ENCODE results near the gene HNF1A.
"Not testable (repeated sequence)": the region's sequence is repeated elsewhere in the genome, so short reads cannot be mapped to it uniquely, and the experiment has no call there.

HNF1A gene, protein sequence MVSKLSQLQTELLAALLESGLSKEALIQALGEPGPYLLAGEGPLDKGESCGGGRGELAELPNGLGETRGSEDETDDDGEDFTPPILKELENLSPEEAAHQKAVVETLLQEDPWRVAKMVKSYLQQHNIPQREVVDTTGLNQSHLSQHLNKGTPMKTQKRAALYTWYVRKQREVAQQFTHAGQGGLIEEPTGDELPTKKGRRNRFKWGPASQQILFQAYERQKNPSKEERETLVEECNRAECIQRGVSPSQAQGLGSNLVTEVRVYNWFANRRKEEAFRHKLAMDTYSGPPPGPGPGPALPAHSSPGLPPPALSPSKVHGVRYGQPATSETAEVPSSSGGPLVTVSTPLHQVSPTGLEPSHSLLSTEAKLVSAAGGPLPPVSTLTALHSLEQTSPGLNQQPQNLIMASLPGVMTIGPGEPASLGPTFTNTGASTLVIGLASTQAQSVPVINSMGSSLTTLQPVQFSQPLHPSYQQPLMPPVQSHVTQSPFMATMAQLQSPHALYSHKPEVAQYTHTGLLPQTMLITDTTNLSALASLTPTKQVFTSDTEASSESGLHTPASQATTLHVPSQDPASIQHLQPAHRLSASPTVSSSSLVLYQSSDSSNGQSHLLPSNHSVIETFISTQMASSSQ

DNA sequence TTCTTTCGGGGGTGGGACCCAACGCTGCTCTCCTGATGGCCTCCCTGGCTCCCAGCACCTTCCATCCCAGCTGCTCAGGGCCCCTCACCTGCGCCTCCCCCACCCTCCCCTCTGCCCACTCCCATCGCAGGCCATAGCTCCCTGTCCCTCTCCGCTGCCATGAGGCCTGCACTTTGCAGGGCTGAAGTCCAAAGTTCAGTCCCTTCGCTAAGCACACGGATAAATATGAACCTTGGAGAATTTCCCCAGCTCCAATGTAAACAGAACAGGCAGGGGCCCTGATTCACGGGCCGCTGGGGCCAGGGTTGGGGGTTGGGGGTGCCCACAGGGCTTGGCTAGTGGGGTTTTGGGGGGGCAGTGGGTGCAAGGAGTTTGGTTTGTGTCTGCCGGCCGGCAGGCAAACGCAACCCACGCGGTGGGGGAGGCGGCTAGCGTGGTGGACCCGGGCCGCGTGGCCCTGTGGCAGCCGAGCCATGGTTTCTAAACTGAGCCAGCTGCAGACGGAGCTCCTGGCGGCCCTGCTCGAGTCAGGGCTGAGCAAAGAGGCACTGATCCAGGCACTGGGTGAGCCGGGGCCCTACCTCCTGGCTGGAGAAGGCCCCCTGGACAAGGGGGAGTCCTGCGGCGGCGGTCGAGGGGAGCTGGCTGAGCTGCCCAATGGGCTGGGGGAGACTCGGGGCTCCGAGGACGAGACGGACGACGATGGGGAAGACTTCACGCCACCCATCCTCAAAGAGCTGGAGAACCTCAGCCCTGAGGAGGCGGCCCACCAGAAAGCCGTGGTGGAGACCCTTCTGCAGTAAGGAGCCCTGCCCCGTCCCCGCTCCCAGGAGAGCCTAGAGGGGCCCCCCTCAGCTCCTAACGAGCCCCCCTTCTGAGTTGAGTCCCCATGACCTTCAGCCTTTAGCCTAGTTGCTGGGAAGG, at the start of gene HNF1A:
Gene HNF1A (plus strand): TSS at position 248 of the 924 bp plus-strand sequence. CDS start 226 bp downstream, at position 474.
- no peak for DNase-seq

DNA sequence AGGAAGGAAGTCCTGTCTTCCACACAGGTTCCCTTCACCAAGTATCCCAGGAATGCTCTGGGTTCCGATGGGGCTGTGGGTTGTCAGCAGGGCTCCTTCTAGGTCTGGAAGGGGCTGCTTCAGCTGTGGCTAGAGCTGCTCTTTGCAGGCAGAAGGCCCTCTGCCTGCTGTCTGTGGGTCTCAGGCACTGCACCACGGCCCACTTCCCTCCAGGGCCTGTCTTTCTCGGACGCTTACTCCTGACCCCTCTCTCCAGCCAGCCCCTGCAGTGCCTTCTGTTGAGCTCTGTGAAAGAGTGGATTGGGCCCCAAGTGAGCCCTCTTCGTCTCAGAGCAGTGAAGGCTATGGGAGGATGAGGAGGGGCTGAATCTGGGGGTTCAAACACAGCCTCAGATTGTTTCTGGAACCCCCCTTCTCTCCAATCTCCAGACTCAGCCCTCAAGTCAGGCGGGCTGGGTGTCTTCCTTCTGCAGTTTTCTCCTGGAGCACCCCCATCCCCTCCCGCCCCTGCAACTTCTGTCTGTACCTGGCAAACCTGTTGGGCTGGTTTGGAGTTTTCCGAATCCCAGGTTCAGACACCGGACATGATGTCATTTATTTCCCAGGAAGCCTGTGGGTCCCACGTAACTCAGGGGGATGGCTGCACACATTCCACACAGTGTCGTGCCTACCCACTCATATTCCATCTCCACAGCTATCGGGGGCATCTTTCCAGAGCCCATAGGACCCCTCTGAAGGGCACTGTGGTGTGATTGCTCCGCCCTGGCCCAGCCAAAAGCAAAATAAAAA, 49.3 kb upstream of the HNF1A start:
- DNase-seq: no peak

DNA sequence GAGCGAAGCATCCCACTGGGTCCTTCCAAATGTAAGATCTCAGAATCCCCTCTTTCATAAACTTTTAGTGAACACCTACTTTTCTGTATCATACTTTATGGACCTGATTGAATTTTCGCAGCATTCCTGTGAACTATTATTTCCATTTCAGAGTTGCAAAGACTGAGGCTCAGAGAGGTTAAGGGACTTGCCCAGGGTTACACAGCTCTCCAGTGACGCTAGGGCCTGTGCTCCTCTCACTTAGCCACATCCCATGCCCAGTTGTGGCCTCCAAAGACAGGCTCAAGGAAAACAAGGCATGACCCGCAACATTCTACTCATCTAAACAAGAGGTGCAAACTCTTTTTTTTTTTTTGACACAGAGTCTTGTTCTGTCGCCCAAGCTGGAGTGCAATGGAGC, 48.3 kb upstream of the HNF1A start:
- DNase-seq: no peak

DNA sequence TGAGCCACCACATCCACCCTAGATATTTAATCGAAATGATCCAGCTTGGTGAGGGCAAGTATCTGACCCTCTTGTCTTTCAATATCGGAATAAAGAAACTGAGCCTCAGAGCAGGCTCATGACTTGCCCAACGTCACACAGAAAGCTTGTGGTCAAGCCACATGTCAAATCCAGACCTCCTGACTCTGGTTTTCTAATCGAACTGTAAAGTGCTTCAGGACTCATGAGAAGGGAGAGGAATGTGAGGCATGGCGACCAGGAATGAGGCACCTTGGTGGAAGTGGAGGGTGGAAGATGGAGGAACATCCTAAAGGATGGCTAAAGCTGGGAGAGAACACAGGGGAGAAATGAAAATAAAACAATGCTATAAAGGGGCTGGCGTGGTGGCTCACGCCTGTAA, 46.3 kb upstream of the HNF1A start:
- no peak for DNase-seq

DNA sequence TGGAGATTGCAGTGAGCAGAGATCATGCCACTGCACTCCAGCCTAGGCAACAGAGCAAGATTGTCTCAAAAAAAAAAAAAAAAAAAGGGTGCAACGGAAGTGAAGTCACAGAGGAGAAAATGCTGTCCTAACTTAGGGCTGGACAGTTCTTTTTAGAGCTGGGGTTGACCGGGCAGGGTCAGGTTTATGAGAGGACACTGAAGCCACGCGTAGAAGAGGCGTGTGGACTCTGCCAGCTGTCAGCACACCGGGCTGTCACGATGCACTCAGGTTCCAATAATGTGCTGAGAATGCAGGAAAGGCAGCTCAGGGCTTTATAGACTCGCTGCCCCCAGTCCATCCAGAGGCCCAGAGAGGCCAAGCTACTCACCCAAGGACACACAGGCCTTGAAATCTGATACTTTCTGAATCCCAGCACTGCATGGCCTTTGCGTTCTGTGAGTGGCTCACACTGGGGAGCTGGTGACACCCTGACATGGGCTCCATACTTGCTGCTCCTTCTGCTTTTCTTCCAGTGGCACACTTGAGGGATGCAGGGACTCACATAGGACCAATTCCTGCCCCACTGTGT, 45.3 kb upstream of the HNF1A start:
- DNase-seq: no peak

DNA sequence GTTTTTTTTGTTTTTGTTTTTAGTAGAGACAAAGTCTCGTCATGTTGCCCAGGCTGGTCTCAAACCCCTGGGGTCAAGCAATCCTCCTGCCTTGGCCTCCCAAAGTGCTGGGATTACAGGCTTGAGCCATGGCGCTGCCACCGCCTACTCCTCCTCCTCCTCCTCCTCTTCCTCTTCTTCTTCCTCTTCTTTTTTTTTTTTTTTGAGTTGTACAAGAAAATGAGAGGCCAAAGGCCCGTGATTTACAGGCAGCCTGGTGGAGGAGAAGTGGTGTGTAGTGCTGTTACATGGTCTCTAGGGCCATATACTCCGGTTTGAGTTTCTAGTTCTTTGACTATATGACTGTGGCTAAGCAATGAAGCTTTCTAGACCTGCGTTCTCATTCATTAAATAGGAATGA, 44.6 kb upstream of the HNF1A start:
- no peak for DNase-seq

DNA sequence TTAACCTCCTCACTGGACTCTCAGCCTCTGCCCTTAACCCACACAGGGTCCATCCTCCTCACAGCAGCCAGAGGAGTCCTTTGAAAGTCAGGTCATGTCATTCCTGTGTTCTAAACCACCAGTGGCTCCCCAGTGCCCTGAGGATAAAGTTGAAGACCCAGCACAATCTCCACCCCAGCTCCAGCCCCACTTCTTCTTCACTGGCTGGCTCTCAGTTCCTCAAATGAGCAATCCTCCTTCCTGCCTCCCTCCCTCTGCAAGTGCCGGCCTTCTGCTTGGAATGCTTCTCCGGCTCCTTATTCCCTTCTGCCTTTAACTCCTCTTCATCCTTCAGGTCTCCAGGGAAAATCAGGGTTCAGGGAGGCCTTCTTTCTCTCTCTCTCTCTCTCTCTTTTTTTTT, 42.1 kb upstream of the HNF1A start:
- DNase-seq: no peak

DNA sequence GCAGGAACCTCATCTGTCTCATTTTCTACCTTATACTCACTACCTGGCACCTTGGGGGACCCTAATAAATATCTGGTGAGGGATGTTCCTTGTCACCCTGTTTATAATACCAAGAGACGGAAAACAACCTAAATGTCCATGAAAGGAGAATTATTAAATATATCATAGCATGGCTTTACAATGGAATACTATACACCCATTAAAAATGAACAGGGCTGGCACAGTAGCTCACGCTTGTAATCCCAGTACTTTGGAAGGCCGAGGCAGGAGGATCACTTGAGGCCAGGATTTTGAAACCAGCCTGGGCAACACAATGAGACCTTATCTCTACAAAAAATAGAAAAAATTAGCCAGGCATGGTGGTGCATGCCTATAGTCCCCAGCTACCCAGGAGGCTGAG, 39.8 kb upstream of the HNF1A start:
- DNase-seq: no peak

DNA sequence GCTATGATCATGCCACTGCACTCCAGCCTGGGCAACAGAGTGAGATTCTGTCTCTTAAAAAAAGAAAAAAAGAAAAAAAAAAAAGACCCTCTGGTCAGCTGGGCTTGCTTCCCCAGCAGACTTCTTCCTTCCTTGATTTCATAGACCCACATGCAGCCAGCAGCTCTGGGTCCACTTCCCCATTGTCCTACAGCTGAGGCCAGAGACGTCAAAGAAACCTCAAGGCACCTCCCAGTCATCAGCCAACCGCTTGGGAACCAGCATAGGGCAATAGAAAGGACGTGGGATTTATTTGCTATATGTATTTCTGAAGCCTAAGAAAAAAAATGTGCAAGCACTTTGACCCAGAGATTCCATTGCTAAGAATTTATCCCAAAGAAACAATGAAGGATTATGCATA, 38.8 kb upstream of the HNF1A start:
- no peak for DNase-seq

DNA sequence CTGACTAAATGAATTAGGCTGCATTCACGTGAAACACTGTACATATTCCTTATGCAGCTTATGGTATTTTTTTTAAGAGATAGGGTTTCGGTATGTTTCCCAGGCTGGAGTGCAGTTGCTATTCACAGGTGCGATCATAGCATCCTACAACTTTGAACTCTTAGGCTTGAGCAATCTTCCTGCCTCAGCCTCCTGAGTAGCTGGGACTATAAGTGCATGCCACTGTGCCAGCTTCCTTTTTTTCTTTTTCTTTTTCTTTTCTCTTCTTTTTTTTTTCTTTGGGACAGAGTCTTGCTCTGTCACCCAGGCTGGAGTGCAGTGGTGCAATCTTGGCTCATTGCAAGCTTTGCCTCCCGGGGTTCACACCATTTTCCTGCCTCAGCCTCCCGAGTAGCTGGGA, 38.3 kb upstream of the HNF1A start:
- DNase-seq: no peak

DNA sequence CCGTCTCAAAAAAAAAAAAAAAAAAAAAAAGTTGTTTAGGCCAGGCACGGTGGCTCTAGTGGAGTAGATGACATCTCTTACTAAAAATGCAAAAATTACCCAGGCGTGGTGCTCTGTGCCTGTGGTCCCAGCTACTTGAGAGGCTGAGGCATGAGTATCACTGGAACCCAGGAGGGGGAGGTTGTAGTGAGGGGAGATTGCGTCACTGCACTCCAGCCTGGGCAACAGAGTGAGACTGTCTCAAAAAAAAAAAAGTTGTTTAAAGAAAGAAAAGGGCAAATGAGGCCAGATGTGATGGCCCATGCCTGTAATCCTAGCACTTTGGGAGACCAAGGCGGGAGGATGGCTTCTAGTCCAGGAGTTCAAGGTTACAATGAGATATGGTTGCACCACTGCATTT, 37.5 kb upstream of the HNF1A start:
- DNase-seq: no peak

DNA sequence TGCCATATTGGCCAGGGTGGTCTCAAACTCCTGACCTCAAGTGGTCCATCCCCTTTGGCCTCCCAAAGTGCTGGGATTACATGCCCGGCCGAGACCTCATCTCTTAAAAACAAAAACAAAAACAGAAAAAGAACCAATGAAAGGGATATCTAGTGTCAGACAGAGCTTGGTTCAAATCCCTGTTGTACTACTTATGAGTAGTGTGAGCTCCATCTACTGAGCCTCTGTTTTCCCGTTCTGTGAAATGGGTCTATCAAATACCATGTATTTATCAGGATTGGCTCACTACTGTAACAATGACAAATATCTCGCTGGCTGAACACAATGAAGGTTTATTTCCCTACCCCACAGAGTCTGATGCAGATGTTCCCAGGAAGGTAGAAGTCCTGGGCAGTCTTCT, 36.9 kb upstream of the HNF1A start:
- DNase-seq: no peak

DNA sequence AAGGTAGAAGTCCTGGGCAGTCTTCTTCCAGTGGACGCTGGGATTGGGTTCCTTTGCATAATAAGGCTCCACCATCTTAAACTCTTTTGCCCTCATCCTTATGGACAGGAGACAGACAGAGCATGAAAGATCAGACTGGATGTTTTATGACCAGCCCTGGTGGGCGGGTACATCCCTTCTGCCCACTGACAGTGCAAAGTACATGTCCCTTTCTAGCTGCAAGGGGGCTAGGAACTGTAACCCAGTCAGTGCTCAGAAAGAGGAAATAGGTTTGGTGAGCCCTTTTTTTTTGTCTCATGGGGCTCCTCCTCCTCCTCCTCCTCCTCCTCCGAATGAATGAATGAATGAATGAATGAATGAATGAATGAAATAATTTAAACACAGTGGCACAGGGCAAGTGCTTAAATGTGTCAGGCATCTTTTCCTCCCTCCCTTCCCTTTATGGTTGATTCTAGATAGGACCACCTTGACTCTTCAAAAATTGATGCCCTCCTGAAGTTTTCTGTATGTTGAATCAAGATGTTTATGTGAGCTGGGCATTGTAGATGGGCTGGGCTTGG, 36.4 kb upstream of the HNF1A start:
- no peak for DNase-seq

DNA sequence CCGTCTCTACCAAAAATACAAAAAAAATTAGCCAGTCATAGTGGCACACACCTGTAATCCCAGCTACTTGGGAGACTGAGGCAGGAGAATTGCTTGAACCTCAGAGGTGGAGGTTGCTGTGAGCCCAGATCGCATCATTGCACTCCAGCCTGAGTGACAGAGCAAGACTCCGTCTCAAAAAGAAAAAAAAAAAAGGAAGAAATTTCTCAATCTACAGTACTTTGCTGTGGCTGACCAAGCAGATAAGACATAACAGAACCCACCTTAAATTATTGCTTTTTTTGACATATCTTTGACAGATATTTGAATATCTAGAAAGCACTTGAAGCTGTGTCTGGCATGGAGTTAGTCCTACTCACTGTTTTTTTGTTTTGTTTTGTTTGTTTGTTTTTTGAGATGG, 34.9 kb upstream of the HNF1A start:
- no peak for DNase-seq

DNA sequence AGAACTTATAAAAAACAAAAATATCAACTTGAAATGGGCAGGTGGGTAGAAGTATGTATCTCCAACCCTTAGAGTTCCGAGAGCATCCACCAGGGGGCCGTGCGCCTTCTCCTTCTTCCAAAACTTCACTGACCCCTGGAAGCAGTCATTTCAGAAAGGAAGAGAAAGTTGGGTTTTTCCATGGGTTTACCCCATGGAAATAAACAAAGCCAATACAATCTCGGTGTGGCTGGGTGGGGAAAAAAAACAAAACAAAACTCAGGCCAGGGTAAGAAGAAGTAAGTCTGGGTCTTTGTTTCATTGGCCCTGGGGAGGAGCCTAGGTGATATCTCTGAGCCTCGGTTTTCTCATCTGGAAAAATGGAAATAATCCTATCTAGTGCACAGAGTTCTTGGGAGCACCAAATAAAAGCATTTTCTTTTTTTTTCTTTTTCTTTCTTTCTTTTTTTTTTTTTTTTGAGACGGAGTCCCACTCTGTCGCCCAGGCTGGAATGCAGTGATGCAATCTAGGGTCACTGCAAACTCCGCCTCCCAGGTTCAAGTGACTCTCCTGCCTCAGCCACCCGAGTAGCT, 33.6 kb upstream of the HNF1A start:
- DNase-seq: peak; percentile 71

DNA sequence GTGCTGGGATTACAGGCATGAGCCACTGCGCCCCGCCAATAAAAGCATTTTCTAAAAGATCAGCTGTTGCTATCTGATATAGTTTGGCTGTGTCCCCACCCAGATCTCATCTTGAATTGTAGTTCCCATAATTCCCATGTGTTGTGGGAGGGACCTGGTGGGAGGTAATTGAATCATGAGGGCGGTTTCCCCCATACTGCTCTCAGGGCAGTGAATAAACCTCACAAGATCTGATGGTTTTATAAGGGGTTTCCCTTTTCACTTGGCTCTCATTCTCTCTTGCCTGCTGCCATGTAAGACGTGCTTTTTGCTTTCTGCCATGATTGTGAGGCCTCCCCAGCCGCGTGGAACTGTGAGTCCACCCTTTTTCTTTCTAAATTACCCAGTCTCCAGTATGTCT, 32.8 kb upstream of the HNF1A start:
- not testable (repeated sequence) for DNase-seq

DNA sequence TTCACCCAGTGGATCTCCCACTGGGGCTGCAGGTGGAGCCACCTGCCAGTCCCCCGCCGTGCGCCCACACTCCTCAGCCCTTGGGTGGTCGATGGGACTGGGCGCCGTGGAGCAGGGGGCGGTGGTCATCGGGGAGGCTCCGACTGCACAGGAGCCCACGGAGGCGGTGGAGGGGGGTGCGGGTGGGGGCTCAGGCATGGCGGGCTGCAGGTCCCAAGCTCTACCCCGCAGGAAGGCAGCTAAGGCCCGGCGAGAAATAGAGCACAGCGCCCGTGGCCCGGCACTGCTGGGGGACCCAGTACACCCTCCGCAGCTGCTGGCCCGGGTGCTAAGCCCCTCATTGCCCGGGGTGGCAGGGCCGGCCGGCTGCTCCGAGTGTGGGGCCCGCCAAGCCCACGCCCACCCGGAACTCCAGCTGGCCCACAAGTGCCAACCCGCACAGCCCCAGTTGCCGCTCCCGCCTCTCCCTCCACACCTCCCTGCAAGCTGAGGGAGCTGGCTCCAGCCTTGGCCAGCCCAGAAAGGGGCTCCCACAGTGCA, 28.0 kb upstream of the HNF1A start:
- not testable (repeated sequence) for DNase-seq

DNA sequence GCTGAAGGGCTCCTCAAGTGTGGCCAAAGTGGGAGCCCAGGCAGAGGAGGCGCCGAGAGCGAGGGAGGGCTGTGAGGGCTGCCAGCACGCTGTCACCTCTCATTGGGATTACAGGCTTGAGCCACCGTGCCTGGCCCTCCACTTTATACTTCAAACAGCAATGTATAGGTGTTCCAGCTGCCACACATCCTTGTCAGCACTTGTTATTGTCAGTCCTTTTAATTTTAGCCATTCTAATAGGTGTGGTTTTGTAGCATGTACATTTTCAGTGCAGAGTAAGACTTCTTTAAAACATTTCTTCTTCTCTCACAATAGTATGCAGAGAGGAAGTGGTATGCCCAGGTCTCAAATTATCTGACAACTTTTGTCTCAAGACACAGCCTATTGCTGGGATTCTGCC, 27.5 kb upstream of the HNF1A start:
- no peak for DNase-seq

DNA sequence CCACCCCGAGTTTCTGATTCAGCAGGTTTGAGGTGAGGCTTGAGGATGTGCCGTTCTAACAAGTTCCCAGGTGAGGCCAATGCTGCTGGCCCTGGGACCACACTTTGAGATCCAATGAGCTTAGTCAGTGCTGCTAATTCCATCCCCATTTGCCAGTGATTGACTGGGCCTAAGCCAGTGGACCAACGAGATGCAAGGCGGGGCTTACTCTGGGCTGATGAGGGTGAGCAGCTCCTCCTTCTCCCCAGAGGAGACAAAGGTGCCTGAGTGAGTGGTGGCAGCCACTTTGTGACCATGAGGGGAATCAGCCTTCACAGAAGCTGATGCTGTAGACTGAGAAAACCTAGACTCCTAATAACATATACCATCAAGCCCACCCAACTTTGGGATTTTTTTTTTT, 23.1 kb upstream of the HNF1A start:
- no peak for DNase-seq

DNA sequence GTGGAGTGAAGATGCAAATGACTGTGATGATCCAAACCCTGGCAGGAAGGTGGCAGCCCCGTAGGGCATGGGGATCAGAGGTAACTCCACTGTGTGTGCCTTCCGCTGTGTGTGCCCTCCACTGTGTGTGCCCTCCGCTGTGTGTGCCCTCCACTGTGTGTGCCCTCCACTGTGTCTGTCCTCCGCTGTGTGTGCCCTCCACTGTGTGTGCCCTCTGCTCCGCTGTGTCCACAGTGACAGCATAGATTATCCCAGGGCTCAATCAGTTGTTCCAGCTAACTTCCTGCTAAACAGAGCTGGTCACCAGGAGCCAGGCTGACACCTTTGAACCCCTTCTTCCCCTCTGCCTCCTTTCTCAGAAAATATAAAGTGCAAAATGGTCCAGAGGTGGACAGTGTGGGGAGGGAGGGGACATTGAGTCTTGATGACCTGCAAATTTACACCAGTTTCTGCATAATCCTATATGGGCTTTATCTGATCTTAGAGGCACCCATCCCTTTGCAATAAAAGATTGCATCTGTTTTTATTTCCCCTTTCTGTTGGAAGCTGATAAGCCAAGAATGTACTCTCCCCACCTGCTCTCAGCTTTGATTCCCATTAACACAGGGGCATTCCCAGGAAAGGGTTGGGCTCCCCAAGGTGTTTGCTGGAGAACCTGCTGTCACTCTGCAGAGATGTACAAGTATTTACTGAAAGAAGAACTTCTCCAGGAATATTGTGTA, 21.6 kb upstream of the HNF1A start:
- no peak for DNase-seq
